ENCODE results near the gene TTBK2. TPM values are rescaled to one million over a fixed set of nuclear protein-coding genes. Genes with fewer than 3 reads are reported as not detected.

Gene TTBK2
- total and polyA plus RNA-seq, 4 donors: 1.0 to 6.4 (median 4.3) TPM

DNA sequence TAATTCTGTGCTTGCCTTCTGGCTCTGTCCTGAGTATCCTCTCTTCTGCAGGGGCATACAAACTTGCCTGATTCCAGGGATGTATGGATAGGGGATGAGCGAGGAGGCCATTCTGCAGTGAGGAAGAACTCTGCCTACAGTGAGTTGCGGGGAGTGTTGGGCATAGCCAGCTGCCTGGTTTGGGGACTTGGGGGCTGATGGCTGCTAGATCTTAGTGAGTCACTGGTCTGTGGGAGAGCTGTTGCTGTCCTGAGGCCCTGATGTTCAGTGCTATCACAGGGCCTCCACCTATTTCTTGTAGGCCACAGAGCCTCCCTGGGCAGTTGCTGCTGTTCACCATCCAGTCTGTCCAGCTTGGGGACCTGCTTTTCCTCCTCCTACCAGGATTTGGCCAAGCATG, 204.0 kb downstream of the TTBK2 start:
- WGBS: 97% methylated on average over 2 of the region's 2 CpGs
- Histone ChIP-seq H3K36me3 (ENCODE audit: control insufficient read depth in 4 of 4, insufficient read depth in 3 of 4, low read depth in 1 of 4, low read length in 3 of 4) (peaks cover 1 to 9% (median 3%) of the 10 kb centered on the region in 4 donors), H3K9me3 (ENCODE audit: control insufficient read depth in 4 of 4, low read length in 3 of 4) (no peaks in the 10 kb centered on the region), H3K4me1 (ENCODE audit: control insufficient read depth in 4 of 4, insufficient read depth in 4 of 4, low read length in 3 of 4) (no peaks in the 10 kb centered on the region), H3K27me3 (ENCODE audit: control insufficient read depth in 4 of 4, insufficient read depth in 4 of 4, low read length in 3 of 4) (no peaks in the 10 kb centered on the region), H3K9ac (ENCODE audit: low read depth in 1 of 2, low read length in 2 of 2) (no peak overlapping the region), H3K4me3 (ENCODE audit: low read depth in 1 of 3, low read length in 3 of 3) (no peak overlapping the region), H3K27ac (ENCODE audit: low read depth in 1 of 2, low read length in 2 of 2) (no peak overlapping the region)
- no peak for DNase-seq (ENCODE audit: low spot score)
- TF ChIP-seq EGR1 (IDR thresholded peaks at IDR 0.05; ENCODE audit: low read depth in 2 of 2): no peak
- no peak for TF ChIP-seq FOXA2 (IDR thresholded peaks at IDR 0.05)
- TF ChIP-seq, protein P1, sequence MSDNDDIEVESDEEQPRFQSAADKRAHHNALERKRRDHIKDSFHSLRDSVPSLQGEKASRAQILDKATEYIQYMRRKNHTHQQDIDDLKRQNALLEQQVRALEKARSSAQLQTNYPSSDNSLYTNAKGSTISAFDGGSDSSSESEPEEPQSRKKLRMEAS (IDR thresholded peaks at IDR 0.05): no peak
- no peak for TF ChIP-seq TAF1 (conservative IDR thresholded peaks at IDR 0.05)
- no peak for TF ChIP-seq SP1 (IDR thresholded peaks at IDR 0.05)
- TF ChIP-seq RAD21 (IDR thresholded peaks at IDR 0.05): no peak
- TF ChIP-seq, protein P2, sequence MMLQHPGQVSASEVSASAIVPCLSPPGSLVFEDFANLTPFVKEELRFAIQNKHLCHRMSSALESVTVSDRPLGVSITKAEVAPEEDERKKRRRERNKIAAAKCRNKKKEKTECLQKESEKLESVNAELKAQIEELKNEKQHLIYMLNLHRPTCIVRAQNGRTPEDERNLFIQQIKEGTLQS (IDR thresholded peaks at IDR 0.05): no peak
- TF ChIP-seq, protein P3, sequence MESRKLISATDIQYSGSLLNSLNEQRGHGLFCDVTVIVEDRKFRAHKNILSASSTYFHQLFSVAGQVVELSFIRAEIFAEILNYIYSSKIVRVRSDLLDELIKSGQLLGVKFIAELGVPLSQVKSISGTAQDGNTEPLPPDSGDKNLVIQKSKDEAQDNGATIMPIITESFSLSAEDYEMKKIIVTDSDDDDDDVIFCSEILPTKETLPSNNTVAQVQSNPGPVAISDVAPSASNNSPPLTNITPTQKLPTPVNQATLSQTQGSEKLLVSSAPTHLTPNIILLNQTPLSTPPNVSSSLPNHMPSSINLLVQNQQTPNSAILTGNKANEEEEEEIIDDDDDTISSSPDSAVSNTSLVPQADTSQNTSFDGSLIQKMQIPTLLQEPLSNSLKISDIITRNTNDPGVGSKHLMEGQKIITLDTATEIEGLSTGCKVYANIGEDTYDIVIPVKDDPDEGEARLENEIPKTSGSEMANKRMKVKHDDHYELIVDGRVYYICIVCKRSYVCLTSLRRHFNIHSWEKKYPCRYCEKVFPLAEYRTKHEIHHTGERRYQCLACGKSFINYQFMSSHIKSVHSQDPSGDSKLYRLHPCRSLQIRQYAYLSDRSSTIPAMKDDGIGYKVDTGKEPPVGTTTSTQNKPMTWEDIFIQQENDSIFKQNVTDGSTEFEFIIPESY (IDR thresholded peaks at IDR 0.05): no peak
- TF ChIP-seq, protein P4, sequence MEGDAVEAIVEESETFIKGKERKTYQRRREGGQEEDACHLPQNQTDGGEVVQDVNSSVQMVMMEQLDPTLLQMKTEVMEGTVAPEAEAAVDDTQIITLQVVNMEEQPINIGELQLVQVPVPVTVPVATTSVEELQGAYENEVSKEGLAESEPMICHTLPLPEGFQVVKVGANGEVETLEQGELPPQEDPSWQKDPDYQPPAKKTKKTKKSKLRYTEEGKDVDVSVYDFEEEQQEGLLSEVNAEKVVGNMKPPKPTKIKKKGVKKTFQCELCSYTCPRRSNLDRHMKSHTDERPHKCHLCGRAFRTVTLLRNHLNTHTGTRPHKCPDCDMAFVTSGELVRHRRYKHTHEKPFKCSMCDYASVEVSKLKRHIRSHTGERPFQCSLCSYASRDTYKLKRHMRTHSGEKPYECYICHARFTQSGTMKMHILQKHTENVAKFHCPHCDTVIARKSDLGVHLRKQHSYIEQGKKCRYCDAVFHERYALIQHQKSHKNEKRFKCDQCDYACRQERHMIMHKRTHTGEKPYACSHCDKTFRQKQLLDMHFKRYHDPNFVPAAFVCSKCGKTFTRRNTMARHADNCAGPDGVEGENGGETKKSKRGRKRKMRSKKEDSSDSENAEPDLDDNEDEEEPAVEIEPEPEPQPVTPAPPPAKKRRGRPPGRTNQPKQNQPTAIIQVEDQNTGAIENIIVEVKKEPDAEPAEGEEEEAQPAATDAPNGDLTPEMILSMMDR (IDR thresholded peaks at IDR 0.05; ENCODE audit: low read depth, low read length, missing input control): no peak
- TF ChIP-seq YY1 (IDR thresholded peaks at IDR 0.05): no peak
- TF ChIP-seq RXRA (IDR thresholded peaks at IDR 0.05): no peak
- no peak for TF ChIP-seq HNF4A (conservative IDR thresholded peaks at IDR 0.05)
- TF ChIP-seq FOXA1 (IDR thresholded peaks at IDR 0.05): no peak

DNA sequence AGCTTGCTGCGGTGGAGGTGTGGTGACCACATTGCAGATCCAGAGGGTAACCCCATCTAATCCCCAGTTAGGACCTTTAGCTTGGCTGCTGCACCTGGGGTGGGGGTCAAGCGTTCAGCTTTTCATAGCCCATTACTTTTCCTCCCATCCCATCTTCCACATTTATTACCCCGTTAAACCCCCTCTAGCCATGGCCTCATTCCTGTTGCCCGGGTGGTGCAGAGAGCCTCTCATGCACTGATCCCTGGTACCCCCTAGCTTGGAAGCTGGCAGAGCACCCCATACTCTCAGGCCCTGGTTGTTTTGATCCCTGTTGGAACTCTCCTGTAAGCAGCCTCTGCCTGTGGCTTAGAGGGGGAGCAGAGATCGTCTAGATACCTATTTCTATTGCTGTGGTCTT, 204.5 kb downstream of the TTBK2 start:
- Histone ChIP-seq H3K36me3 (ENCODE audit: control insufficient read depth in 4 of 4, insufficient read depth in 3 of 4, low read depth in 1 of 4, low read length in 3 of 4) (peaks cover 1 to 9% (median 3%) of the 10 kb centered on the region in 4 donors), H3K4me3 (ENCODE audit: low read depth in 1 of 3, low read length in 3 of 3) (no peak overlapping the region), H3K27me3 (ENCODE audit: control insufficient read depth in 4 of 4, insufficient read depth in 4 of 4, low read length in 3 of 4) (no peaks in the 10 kb centered on the region), H3K9me3 (ENCODE audit: control insufficient read depth in 4 of 4, low read length in 3 of 4) (no peaks in the 10 kb centered on the region), H3K9ac (ENCODE audit: low read depth in 1 of 2, low read length in 2 of 2) (no peak overlapping the region), H3K4me1 (ENCODE audit: control insufficient read depth in 4 of 4, insufficient read depth in 4 of 4, low read length in 3 of 4) (no peaks in the 10 kb centered on the region), H3K27ac (ENCODE audit: low read depth in 1 of 2, low read length in 2 of 2) (no peak overlapping the region)
- no peak for TF ChIP-seq HNF4A (conservative IDR thresholded peaks at IDR 0.05)
- 96% methylated on average over 5 of the region's 5 CpGs for WGBS
- DNase-seq (ENCODE audit: low spot score): no peak

DNA sequence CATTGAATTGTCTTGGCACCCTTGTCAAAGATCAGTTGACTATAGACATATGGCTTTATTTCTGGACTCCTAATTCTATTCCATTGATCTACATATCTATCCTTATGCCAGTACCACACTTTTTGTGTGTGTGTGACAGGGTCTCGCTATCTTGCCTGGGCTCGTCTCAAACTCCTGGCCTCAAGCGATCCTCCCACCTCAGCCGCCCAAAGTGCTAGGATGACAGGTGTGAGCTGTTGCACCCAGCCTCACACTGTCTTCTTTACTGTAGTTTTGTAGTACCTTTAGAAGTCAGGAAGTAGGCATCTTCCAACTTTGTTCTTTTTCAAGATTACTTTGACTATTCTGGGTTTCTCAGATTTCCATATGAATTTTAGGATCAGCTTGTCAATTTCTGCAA, 208.0 kb downstream of the TTBK2 start:
- TF ChIP-seq FOXA1 (IDR thresholded peaks at IDR 0.05) (no peak), JUND (IDR thresholded peaks at IDR 0.05) (no peak), RXRA (IDR thresholded peaks at IDR 0.05) (no peak), NR2F2 (IDR thresholded peaks at IDR 0.05) (no peak), SP1 (IDR thresholded peaks at IDR 0.05) (no peak), RAD21 (IDR thresholded peaks at IDR 0.05) (no peak), HNF4G (IDR thresholded peaks at IDR 0.05) (no peak), EGR1 (IDR thresholded peaks at IDR 0.05; ENCODE audit: low read depth in 2 of 2) (no peak), FOXA2 (IDR thresholded peaks at IDR 0.05) (no peak)
- TF ChIP-seq, protein P1 (IDR thresholded peaks at IDR 0.05): no peak
- 97% methylated on average over 4 of the region's 4 CpGs for WGBS
- Histone ChIP-seq H3K27me3 (ENCODE audit: control insufficient read depth in 4 of 4, insufficient read depth in 4 of 4, low read length in 3 of 4) (no peaks in the 10 kb centered on the region), H3K9me3 (ENCODE audit: control insufficient read depth in 4 of 4, low read length in 3 of 4) (no peaks in the 10 kb centered on the region), H3K4me3 (ENCODE audit: low read depth in 1 of 3, low read length in 3 of 3) (no peak overlapping the region), H3K27ac (ENCODE audit: low read depth in 1 of 2, low read length in 2 of 2) (no peak overlapping the region), H3K36me3 (ENCODE audit: control insufficient read depth in 4 of 4, insufficient read depth in 3 of 4, low read depth in 1 of 4, low read length in 3 of 4) (no peaks in the 10 kb centered on the region), H3K4me1 (ENCODE audit: control insufficient read depth in 4 of 4, insufficient read depth in 4 of 4, low read length in 3 of 4) (no peaks in the 10 kb centered on the region), H3K9ac (ENCODE audit: low read depth in 1 of 2, low read length in 2 of 2) (no peak overlapping the region)
- DNase-seq (ENCODE audit: low spot score): no peak

All from liver (tissue), 9 donors.